H9 (cell line): ENCODE measurements around the gene MED13L. TPM values are rescaled to one million over a fixed set of nuclear protein-coding genes. Genes with fewer than 3 reads are reported as not detected.

Experiments
- DNase-seq: peaks from one replicate; pipeline ENCODE4 v3.0.0-alpha.2; 2017
- H2AFZ ChIP-seq: one replicate; pipeline ENCODE4 v1.6.1; 2013; ENCODE audit warnings: mild to moderate bottlenecking, low read length, control low read depth, moderate library complexity
- H2AK5ac ChIP-seq: 2 replicates; pipeline ENCODE4 v1.6.1; 2013; ENCODE audit warnings: low read length, control low read depth, mixed read lengths; ENCODE audit not compliant: insufficient read length
- H2BK120ac ChIP-seq: one replicate; pipeline ENCODE4 v1.6.1; 2013; ENCODE audit warnings: low read depth, mild to moderate bottlenecking, low read length, control low read depth, inconsistent platforms; ENCODE audit not compliant: poor library complexity, severe bottlenecking
- H2BK12ac ChIP-seq: 2 replicates; pipeline ENCODE4 v1.6.1; 2013; ENCODE audit warnings: low read length, control low read depth, mixed read lengths, low read depth; ENCODE audit not compliant: insufficient read length
- H2BK15ac ChIP-seq: 2 replicates; pipeline ENCODE4 v1.6.1; 2013; ENCODE audit warnings: low read depth, low read length, control low read depth
- H2BK20ac ChIP-seq: one replicate; pipeline ENCODE4 v1.6.1; 2013; ENCODE audit warnings: low read depth, mild to moderate bottlenecking, low read length, control low read depth, inconsistent platforms; ENCODE audit not compliant: poor library complexity, severe bottlenecking
- H2BK5ac ChIP-seq: 2 replicates; pipeline ENCODE4 v1.6.1; 2013; ENCODE audit warnings: low read length, control low read depth, mixed read lengths; ENCODE audit not compliant: insufficient read length
- H3K14ac ChIP-seq: 2 replicates; pipeline ENCODE4 v1.6.1; 2013; ENCODE audit warnings: low read length, control low read depth; ENCODE audit not compliant: insufficient read depth
- H3K18ac ChIP-seq: 2 replicates; pipeline ENCODE4 v1.6.1; 2013; ENCODE audit warnings: low read depth, mild to moderate bottlenecking, mixed read lengths, low read length, control low read depth; ENCODE audit not compliant: insufficient read length
- H3K23ac ChIP-seq: 2 replicates; pipeline ENCODE4 v1.6.1; 2013; ENCODE audit warnings: low read length, control low read depth, mixed read lengths, low read depth; ENCODE audit not compliant: insufficient read length
- H3K23me2 ChIP-seq: 2 replicates; pipeline ENCODE4 v1.6.1; 2013; ENCODE audit warnings: low read depth, mild to moderate bottlenecking, mixed read lengths, low read length, control low read depth; ENCODE audit not compliant: insufficient read length, poor library complexity, severe bottlenecking
- H3K27ac ChIP-seq: 2 replicates; pipeline ENCODE4 v1.5.1; 2013; ENCODE audit warnings: low read length, control low read depth, mixed read lengths, low read depth; ENCODE audit not compliant: insufficient read length
- H3K27me3 ChIP-seq: 2 replicates; pipeline ENCODE4 v1.6.1; 2013; ENCODE audit warnings: low read length, control low read depth, inconsistent platforms; ENCODE audit not compliant: insufficient read depth
- H3K4ac ChIP-seq: 2 replicates; pipeline ENCODE4 v1.6.1; 2013; ENCODE audit warnings: low read depth, mild to moderate bottlenecking, control low read depth, inconsistent platforms, low read length, moderate library complexity
- H3K4me1 ChIP-seq: 2 replicates; pipeline ENCODE4 v1.6.1; 2013; ENCODE audit warnings: low read length, control low read depth, inconsistent platforms; ENCODE audit not compliant: insufficient read depth
- H3K4me2 ChIP-seq: 2 replicates; pipeline ENCODE4 v1.6.1; 2013; ENCODE audit warnings: low read length, control low read depth, mixed read lengths; ENCODE audit not compliant: insufficient read length, insufficient read depth
- H3K56ac ChIP-seq: 2 replicates; pipeline ENCODE4 v1.6.1; 2013; ENCODE audit warnings: low read depth, mild to moderate bottlenecking, mixed read lengths, low read length, control low read depth; ENCODE audit not compliant: insufficient read length
- H3K79me1 ChIP-seq: 2 replicates; pipeline ENCODE4 v1.6.1; 2013; ENCODE audit warnings: low read depth, mild to moderate bottlenecking, moderate library complexity, low read length, control low read depth, inconsistent platforms; ENCODE audit not compliant: insufficient read depth, poor library complexity, severe bottlenecking
- H3K79me2 ChIP-seq: 2 replicates; pipeline ENCODE4 v1.6.1; 2013; ENCODE audit warnings: low read length, control low read depth, inconsistent platforms; ENCODE audit not compliant: insufficient read depth
- H3K9ac ChIP-seq: 2 replicates; pipeline ENCODE4 v1.6.1; 2013; ENCODE audit warnings: low read length, control low read depth, mixed read lengths; ENCODE audit not compliant: insufficient read length; ENCODE audit errors: extremely low read depth
- H3K9me3 ChIP-seq: one replicate; pipeline ENCODE4 v1.6.1; 2013; ENCODE audit warnings: low read depth, low read length, inconsistent platforms; ENCODE audit not compliant: control insufficient read depth
- H3T11ph ChIP-seq: one replicate; pipeline ENCODE4 v1.6.1; 2013; ENCODE audit warnings: mild to moderate bottlenecking, low read length, control low read depth, inconsistent platforms
- H4K20me1 ChIP-seq: one replicate; pipeline ENCODE4 v1.6.1; 2013; ENCODE audit not compliant: control insufficient read depth, insufficient read length, insufficient read depth
- H4K5ac ChIP-seq: 2 replicates; pipeline ENCODE4 v1.6.1; 2013; ENCODE audit warnings: low read depth, mild to moderate bottlenecking, mixed read lengths, low read length, control low read depth; ENCODE audit not compliant: insufficient read length
- H4K8ac ChIP-seq: replicated peaks from 2 replicates; pipeline ENCODE4 v1.6.1; 2013; ENCODE audit warnings: low read length, control low read depth, mixed read lengths, low read depth; ENCODE audit not compliant: insufficient read length
- H4K91ac ChIP-seq: 2 replicates; pipeline ENCODE4 v1.6.1; 2013; ENCODE audit warnings: low read depth, mild to moderate bottlenecking, moderate library complexity, mixed read lengths, low read length, control low read depth; ENCODE audit not compliant: insufficient read length
- H3K27ac Mint-ChIP-seq, 3 experiments: 2 replicates in 2 of 3; 3 replicates in 1 of 3; pipeline ENCODE4 v1.8.0; 2020 to 2021; ENCODE audit warnings: mixed read lengths in 3 of 3, mild to moderate bottlenecking in 1 of 3, moderate library complexity in 1 of 3
- H3K27me3 Mint-ChIP-seq: 2 replicates; pipeline ENCODE4 v1.8.0; 2021; ENCODE audit warnings: low read depth, mild to moderate bottlenecking, moderate library complexity, mixed read lengths
- H3K36me3 Mint-ChIP-seq, 3 experiments: 2 replicates in 2 of 3; 3 replicates in 1 of 3; pipeline ENCODE4 v1.8.0; 2020 to 2021; ENCODE audit warnings: low read depth in 3 of 3, mixed read lengths in 3 of 3; ENCODE audit not compliant: insufficient read depth in 1 of 3
- H3K4me1 Mint-ChIP-seq, 2 experiments: 2 replicates each; pipeline ENCODE4 v1.8.0; 2020; ENCODE audit warnings: mixed read lengths in 2 of 2
- H3K4me3 Mint-ChIP-seq, 2 experiments: 2 replicates in 1 of 2; 3 replicates in 1 of 2; pipeline ENCODE4 v1.8.0; 2020 to 2021; ENCODE audit warnings: mild to moderate bottlenecking in 2 of 2, mixed read lengths in 2 of 2, moderate library complexity in 1 of 2
- H3K9me3 Mint-ChIP-seq, 2 experiments: 2 replicates in 1 of 2; 3 replicates in 1 of 2; pipeline ENCODE4 v1.8.0; 2020; ENCODE audit warnings: mild to moderate bottlenecking in 2 of 2, mixed read lengths in 2 of 2, moderate library complexity in 1 of 2
- WGBS: extraction: QIAGEN DNeasy Blood & Tissue Kit; methylation state at CpG from one replicate; pipeline ENCODE4 v1.1.7; 2013; ENCODE audit warnings: missing lambda C conversion rate, low lambda C conversion rate, mixed read lengths; ENCODE audit not compliant: insufficient read length; ENCODE audit errors: extremely low coverage; 5-methylcytosine and 5-hydroxymethylcytosine counted together
- total RNA-seq: library from RNA; stranded (reverse); gene quantifications from 2 replicates; pipeline ENCODE4 v1.2.1, GENCODE V29; 2021
- TF ChIP-seq, protein P1 (sequence below): fragments of 200-600 bp; sonication (generic); conservative IDR thresholded peaks from 3 replicates; pipeline ENCODE4 v1.8.0; 2021; ENCODE audit warnings: antibody characterized with exemption, mild to moderate bottlenecking

The MED13L gene
- total RNA-seq, 1 experiment from 2014 or later = 52.4 TPM

DNA sequence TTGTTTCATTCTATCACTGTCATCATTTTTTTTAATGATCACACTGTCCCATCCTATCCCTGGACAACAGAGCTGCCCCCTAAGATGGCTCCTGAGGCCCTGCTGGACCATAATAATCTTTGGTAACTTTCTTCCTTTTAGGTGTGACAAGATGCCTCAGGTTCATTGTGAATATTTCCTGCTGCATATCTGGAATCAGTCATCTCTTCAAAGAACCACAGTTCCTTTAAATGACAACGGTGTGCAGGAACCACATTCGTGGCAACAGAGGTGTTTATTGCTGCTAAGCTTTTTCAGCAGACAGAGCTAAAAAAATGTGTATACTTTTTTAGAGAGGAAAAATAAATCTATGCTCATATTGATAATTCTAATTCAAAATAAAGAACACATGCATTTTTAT, 312.9 kb downstream of the MED13L start:
- no peak overlapping the region for H3K18ac ChIP-seq
- no peak overlapping the region for H3K23ac ChIP-seq
- no peaks in the 10 kb centered on the region for H3K9me3 ChIP-seq
- no peak overlapping the region for H4K8ac ChIP-seq
- H3K4me1 Mint-ChIP-seq = no peaks in the 10 kb centered on the region
- no peaks in the 10 kb centered on the region for H3K9me3 Mint-ChIP-seq
- no peak overlapping the region for H2AFZ ChIP-seq
- no peak overlapping the region for H3T11ph ChIP-seq
- DNase-seq = no peak
- no peak overlapping the region for H2BK12ac ChIP-seq
- no peak overlapping the region for H3K9ac ChIP-seq
- no peak overlapping the region for H3K27ac Mint-ChIP-seq
- no peak overlapping the region for H3K4me2 ChIP-seq
- H3K4me1 ChIP-seq = no peaks in the 10 kb centered on the region
- no peak overlapping the region for H2BK20ac ChIP-seq
- peaks cover 15 to 73% (median 67%) of the 10 kb centered on the region in 3 experiments; a peak in 6 of 7 replicates for H3K36me3 Mint-ChIP-seq
- H3K56ac ChIP-seq = no peak overlapping the region
- no peak overlapping the region for H2BK5ac ChIP-seq
- H2BK15ac ChIP-seq = no peak overlapping the region
- no peak overlapping the region for H2AK5ac ChIP-seq
- H3K14ac ChIP-seq = no peak overlapping the region
- H3K79me1 ChIP-seq = no peaks in the 10 kb centered on the region
- no peak overlapping the region for H4K91ac ChIP-seq
- TF ChIP-seq, protein P1, sequence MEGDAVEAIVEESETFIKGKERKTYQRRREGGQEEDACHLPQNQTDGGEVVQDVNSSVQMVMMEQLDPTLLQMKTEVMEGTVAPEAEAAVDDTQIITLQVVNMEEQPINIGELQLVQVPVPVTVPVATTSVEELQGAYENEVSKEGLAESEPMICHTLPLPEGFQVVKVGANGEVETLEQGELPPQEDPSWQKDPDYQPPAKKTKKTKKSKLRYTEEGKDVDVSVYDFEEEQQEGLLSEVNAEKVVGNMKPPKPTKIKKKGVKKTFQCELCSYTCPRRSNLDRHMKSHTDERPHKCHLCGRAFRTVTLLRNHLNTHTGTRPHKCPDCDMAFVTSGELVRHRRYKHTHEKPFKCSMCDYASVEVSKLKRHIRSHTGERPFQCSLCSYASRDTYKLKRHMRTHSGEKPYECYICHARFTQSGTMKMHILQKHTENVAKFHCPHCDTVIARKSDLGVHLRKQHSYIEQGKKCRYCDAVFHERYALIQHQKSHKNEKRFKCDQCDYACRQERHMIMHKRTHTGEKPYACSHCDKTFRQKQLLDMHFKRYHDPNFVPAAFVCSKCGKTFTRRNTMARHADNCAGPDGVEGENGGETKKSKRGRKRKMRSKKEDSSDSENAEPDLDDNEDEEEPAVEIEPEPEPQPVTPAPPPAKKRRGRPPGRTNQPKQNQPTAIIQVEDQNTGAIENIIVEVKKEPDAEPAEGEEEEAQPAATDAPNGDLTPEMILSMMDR = no peak
- no peaks in the 10 kb centered on the region for H3K27me3 Mint-ChIP-seq
- no peak overlapping the region for H3K4ac ChIP-seq
- WGBS = no CpG with 5 or more reads among the region's 2 CpGs
- no peaks in the 10 kb centered on the region for H3K23me2 ChIP-seq
- no peaks in the 10 kb centered on the region for H4K20me1 ChIP-seq
- no peaks in the 10 kb centered on the region for H3K79me2 ChIP-seq
- no peak overlapping the region for H2BK120ac ChIP-seq
- no peak overlapping the region for H3K27ac ChIP-seq
- no peak overlapping the region for H4K5ac ChIP-seq
- H3K4me3 Mint-ChIP-seq = no peak overlapping the region
- H3K27me3 ChIP-seq = no peaks in the 10 kb centered on the region
